GM12872 (cell line): Measurements from ENCODE around the gene QPCTL.

Source experiments
- CTCF ChIP-seq: IDR thresholded peaks from 3 replicates; pipeline ENCODE4 v1.5.1; 2011; ENCODE audit warnings: low read depth, mild to moderate bottlenecking, low read length, moderate library complexity; ENCODE audit not compliant: insufficient read depth

QPCTL gene

GRCh38 chr19:45733160-45733810 lies 40.8 kb downstream of the QPCTL start, which contains the start of gene MEIOSIN:
MEIOSIN (plus strand) TSS chr19:45733439; CDS start chr19:45735377, 1,938 bp downstream.
- TF ChIP-seq CTCF = no peak

- no peak for TF ChIP-seq CTCF
Observed at GRCh38 chr19:45739498-45740439, 47.3 kb downstream of the QPCTL start.

- TF ChIP-seq CTCF = no peak
Observed at GRCh38 chr19:45742969-45743368, 50.5 kb downstream of the QPCTL start.

- no peak for TF ChIP-seq CTCF
Observed at GRCh38 chr19:45745606-45746005, 53.1 kb downstream of the QPCTL start.

- no peak for TF ChIP-seq CTCF
Observed at GRCh38 chr19:45746866-45747265, 54.4 kb downstream of the QPCTL start.

GRCh38 chr19:45747513-45747912 lies 55.0 kb downstream of the QPCTL start:
- no peak for TF ChIP-seq CTCF

GRCh38 chr19:45752639-45753038 lies 60.2 kb downstream of the QPCTL start:
- no peak for TF ChIP-seq CTCF
